Activated T-cell treated with anti-CD3 and anti-CD28 coated beads for 48 hours (primary cell): ENCODE measurements around the gene TSPAN9.
A peak's percentile ranks its signal among the peaks of the same experiment; 100 is the strongest.
"Not testable (repeated sequence)": the region's sequence is repeated elsewhere in the genome, so short reads cannot be mapped to it uniquely, and the experiment has no call there.

ENCODE experiments used
- DNase-seq: peaks from one replicate; pipeline ENCODE4 v3.0.0-alpha.2; 2020; ENCODE audit warnings: low read depth

Gene TSPAN9

GRCh38 chr12:3044141-3044630 is 33.0 kb upstream of the TSPAN9 start:
- DNase-seq: no peak

- DNase-seq: no peak
Observed at GRCh38 chr12:3045494-3045893, 31.7 kb upstream of the TSPAN9 start.

GRCh38 chr12:3045989-3046388 is 31.2 kb upstream of the TSPAN9 start:
- no peak for DNase-seq

GRCh38 chr12:3046441-3047200 is 30.6 kb upstream of the TSPAN9 start:
- no peak for DNase-seq

DNA sequence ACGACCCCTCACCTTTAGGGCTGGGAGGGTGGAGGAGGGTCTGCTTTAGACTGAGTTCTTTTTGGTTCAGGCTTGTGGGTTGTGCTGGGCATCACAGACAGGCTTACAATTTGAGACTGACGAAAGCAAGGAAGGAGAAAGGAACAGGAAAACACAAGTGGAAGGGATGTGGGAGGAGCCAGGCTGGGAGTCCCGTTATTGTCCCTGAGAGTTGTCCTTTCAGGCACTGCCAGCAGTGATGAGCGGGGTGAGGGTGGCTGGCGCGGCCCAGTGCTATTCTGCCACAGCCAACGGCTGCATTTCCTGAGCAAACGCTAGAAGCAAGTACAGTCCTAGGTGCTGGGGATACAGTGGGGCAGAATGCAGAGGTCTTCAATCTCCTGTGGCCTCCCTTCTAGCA is 29.2 kb upstream of the TSPAN9 start:
- no peak for DNase-seq

- DNase-seq: no peak
Observed at GRCh38 chr12:3048540-3048939, 28.6 kb upstream of the TSPAN9 start.

DNA sequence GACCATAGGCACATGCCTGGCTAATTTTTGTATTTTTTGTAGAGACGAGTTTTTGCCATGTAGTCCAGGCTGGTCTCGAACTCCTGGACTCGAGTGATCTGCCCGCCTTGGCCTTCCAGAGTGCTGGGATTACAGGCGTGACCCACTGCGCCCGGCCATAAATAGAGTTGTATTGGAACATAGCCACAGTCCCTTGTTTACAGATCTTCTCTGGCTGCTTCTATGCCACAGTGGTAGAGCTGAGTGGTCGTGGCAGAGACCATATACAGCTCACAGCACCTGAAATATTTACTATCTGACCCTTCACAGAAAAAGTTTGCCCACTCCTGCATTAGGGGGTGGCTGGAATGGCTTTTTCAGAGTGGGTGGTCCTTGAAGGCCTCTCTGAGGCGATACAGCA is 28.0 kb upstream of the TSPAN9 start:
- no peak for DNase-seq

DNA sequence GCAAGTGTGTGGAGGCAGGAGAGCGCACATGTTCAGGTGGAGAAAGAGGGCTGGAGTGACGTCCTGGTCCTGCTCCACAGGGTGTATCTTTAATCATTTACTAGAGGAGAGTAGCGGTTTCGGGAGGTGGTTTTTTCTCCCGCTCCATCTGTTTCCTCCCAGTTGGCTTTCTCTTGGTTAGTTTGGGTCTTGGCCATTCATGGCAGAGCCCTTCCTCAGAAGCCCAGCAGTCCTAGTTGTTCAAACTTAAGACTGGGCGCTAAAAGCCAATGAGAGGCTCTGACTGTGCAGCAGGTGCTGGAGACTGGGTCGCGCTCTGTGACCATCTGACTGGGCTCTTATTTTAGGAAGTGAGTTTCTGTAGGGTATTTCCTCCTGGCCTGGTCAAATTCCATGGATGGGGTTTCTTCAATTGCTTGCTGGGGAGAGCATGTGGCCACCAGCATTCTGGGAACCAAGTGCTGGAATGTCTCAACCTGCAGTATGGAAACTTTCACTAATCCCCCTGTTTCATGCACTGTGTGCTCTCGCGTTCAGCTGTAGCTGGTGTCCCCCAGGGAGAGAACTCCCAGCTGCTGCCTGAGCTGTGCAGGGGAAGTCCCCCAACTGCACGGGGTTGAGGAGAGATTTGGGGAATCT is 27.4 kb upstream of the TSPAN9 start:
- DNase-seq: no peak

DNA sequence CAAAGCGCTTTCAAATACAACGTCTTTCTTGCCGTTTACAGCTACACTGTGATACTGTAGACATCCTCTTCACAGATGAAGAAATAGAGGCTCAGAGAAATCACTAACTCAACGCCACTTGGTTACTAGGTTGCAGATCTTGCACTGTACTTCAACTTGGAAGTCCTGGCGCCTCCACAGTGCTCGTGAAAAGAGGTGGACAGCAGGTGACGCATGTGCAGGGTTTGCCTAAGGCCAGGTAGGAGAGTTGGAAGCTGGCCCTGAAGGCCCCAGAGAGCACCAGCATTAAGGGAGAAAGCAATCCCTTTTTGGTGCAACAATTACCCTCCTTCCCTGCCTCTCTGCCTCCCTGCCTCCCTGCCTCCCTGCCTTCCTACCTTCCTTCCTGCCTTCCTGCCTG is 22.8 kb upstream of the TSPAN9 start:
- no peak for DNase-seq

DNA sequence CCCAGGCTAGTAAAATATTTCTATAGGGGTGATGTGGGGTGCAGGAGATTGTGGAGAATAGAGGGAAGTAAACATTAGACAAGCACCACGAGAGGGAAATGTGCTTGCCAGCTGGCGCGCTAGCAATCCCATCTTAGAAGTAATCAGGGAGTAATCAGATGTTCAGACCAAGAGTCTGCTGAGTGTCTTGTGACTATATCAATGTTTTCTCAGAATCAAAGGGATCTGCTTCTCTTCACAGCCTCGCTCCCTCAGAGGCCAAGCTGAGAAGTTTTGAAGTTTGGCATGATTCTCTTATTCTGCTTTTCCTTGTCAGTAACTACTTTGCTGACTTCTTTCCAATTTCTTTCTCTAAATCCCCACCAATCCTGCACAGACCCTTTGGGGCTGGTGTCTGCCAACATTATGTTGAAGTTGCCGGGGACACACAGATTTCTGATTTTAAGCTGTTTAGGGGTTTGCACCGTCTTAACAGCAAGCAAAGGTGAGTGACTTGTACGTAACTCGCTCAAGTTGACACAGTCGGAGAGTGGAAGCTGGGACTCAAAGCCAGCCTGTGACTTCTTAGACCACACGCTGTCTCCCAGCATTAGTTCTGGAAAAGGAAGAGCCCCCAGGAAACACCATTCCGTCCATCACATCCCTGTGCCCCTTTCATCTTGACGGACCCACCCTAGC is 22.0 kb upstream of the TSPAN9 start:
- DNase-seq: no peak

GRCh38 chr12:3055704-3056467 is 21.3 kb upstream of the TSPAN9 start:
- DNase-seq: no peak

GRCh38 chr12:3061059-3061458 is 16.1 kb upstream of the TSPAN9 start:
- no peak for DNase-seq

GRCh38 chr12:3061501-3062215 is 15.5 kb upstream of the TSPAN9 start:
- no peak for DNase-seq

- DNase-seq: no peak
Observed at GRCh38 chr12:3065300-3065699, 11.9 kb upstream of the TSPAN9 start.

GRCh38 chr12:3065846-3066245 is 11.3 kb upstream of the TSPAN9 start:
- not testable (repeated sequence) for DNase-seq

DNA sequence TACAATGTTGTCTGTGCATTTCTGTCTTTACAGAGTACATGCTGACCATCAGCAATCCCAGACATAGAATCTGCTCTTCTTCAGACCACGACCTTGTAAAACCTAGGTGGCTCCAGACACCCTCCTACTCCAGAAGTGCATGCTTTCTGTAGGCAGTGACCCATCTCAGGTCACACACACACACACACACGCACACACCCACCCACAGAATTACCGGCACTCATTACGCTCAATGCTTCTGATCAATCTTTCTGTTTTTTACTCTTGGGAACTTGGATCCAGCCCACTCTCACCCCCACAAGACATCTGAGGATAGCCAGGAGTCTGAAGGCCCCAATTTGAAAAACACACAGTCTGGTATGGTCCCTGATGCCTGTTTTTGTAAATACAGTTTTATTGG is 7.5 kb upstream of the TSPAN9 start:
- no peak for DNase-seq

DNA sequence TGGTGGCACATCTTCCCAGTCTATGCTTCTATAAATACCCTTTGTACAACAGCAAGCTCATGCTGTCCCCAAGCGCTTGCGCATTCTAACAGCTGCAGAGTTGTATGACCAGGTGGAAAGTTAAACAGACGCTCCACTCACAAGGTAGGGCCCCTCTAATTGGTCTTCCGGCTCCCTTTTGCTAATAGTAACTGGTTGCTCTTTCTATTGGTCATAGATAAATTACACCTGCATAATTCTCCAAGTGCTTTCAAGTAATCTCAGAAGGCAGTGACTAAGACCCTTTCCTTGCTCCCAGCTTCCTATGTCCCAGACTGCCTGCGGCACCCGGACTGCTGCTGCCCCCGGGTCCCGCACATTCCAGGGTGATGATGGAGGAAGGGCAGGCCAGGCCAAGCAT is 6.1 kb upstream of the TSPAN9 start:
- DNase-seq: no peak

- DNase-seq: no peak
Observed at GRCh38 chr12:3071710-3072109, 5.5 kb upstream of the TSPAN9 start.

- peak; percentile 74 for DNase-seq
Observed at GRCh38 chr12:3073438-3074250, 3.5 kb upstream of the TSPAN9 start.

GRCh38 chr12:3075315-3075714 is 1.9 kb upstream of the TSPAN9 start:
- no peak for DNase-seq

DNA sequence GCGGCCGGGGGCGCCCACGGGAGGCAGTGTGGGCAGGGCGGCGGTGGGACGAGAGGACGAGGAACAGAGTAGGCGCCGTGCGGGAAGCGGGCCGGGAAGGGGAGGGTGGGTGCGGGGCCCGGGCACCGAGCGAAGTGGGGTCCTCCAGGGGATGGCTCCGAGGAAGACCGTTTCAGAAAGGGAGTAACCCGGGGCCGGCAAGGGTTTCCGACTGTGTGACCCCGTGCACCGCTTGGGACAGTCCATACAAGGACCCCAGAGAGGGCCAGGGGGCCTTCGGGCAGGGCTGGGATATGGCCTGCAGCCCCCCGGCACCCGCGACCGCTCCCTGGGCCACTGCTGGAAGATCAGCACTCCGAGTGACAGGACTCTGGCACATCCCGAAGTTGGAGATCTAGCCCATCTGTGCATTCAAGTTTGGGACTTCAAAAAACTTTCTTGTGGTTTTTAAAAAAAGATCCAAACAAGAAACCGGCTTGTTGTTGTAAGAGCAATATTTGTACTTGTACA is 448 bp downstream of the TSPAN9 start:
- no peak for DNase-seq
